HG03139 (cell line): ENCODE measurements around the gene ERC2.

Experiments used
- ATAC-seq: cut with Tn5 transposase; IDR thresholded peaks from one replicate; pipeline ENCODE4 v1.9.1; 2021; ENCODE audit not compliant: unreplicated experiment

The ERC2 gene

DNA sequence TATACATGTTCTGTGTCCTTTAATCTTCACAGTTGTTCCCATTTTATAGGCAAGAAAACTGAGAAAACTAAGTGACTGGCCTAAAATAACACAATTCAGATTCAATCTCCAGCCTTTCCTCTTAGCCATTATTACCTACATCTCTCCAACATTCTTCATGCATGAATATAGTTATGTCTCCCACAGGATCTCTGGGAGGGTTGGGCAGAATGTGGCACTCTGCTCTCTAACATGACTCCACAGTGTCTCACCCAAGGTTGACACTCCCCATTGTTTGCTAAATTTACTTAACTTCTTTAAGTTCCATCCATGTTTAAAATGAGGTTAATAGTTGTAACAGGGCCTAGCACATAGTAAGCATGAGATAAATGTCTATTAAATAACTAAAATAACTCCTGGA lies 276.3 kb downstream of the ERC2 start:
- ATAC-seq = no peak

DNA sequence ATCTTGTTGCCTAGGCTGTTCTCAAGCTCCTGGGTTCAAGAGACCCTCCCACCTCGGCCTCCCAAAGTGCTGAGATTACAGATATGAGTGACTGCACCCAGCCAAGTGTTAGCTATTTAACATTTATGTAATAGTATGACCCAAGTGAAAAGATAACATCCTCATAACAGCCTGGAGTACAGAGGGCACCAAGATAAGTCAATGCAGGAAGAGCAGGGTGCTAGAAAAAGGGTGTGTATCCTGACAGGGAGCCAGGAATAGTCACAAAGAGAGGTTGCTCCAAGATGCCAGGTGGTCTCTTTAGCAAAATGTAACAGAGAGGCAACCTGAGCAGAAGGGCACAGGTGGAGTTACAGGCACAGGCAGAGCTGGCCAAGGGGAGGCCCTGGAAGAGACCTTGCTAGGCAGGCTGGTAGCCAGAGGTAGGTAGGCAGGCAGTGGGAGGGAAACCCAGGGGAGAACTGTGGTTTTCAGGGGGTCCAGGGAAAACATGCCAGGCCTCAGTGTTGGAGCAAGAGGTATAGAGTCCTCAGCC lies 277.4 kb downstream of the ERC2 start:
- ATAC-seq = no peak

DNA sequence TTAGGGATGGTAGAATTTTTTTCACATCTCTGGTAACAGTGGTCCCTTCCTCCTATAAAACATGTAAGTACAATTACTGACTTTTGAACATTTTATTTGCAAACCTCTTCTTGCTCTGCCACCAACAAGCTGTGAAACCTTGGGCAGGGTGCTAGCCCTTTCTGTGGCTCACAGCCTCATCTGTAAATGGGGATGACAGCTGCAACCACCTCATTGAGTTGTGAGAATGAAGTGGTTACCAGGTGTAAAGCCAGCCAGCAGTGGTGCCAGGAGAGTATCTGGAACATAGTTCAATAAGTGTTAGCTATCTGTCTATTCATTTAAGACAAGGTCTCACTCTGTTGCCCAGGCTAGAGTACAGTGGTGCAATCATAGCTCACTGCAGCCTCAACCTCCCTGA lies 278.1 kb downstream of the ERC2 start:
- no peak for ATAC-seq

DNA sequence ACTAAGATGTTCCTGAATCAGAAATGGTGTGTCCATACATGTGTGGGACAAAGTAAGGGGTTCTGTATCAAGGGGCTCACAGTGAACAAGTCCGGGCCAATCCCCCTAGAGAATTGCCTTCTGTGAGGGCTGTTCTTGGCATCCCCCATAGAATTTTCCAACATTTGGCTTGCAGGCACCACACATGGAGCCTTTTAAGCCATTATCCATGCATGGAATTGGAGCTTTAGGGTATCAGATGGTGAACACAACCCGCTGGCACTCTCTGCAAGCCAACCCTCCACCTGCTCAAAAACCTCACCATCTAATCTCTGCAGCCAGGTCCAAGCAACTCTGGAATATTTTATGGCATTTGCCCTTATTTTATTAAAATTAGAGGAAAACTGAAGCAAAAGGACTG lies 278.7 kb downstream of the ERC2 start:
- no peak for ATAC-seq

DNA sequence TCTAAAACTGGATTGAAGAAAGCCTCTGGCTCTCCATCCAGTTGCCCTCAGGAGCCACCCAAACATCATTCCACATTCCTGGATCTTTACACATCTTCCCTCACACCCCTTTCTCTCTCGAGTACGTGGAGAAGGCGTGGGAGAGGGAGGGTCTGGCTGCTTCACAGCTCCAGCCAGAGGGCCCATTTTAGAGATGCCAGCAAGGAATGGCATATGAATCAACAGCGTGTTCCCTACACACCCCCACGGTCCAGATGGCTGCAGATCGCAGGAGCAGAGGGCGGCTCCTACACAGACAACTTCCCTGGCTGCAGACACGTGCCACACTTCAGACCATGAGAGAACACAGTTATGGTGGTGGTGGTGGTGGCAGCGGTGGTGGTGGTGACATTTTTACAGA lies 280.1 kb downstream of the ERC2 start:
- no peak for ATAC-seq

DNA sequence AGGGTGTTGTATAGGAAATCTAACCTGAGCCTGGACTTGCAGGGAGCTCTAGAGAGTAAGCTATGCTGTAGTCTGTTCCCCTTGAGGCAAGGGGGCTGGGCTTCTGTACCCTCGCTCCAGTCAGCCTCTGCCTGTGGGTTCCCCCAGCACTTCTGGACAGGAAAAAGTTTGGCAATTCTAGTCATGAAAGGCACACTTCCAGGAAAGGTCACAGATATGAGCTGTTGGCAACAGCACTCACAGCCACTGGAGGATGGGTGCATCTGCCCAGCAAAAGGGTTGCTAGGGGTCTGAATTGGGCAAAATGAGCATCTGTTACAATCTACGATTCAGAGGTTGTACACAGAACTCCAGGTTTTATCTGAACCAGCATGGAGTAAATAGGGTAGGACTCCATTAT lies 281.2 kb downstream of the ERC2 start:
- no peak for ATAC-seq

DNA sequence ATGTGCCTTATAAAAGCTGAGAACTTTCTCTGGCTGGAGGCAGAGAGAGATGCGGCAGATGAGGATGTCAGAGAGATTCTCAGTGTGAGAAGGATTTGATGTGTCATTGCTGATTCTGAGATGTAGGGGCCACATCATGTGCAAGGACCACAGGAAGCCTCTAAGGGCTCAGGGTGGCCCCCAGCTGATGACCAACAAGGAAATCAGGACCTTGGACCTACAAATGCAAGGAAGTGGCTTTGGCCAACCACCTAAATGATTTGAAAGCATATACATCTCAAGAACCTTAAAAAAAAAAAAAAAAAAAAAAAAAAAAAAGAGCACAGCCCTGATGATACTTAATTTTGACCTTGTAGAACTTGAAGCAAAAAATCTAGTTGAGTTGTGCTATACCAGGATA lies 282.4 kb downstream of the ERC2 start:
- no peak for ATAC-seq

DNA sequence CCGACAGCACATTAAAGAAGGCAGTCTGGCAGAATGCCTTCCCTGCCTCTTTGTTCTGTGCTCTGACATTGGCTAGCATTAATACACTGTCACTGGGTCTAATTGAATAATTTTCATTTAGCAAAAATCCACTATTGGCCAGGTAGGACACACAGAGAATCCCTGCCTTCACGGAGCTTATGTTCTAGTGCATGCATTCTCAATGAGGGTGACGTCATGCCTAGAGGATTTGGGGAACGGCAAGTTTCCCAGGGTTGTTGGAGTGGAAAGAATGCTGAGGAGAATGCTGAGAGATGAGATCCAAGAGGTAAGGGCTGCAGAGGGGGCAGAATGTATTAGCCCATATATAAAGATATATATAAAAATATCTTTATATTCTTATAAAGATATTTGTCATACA lies 284.7 kb downstream of the ERC2 start:
- ATAC-seq = no peak

DNA sequence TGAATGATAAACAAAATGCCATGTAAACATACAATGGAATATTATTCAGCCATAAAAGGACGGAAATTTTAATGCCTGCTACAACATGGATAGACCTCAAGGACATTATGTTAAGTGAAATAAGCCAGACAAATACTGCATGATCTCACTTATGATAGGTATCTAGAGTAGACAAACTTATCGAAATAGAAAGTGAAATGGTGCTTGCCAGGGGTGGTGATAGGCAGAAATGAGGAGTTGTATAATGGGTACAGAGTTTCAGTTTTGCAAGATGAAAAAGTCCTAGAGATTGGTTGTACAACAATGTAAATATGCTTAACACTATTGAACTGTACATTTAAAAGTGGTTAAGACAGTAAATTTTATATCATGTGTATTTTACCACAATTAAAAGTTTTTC lies 287.8 kb downstream of the ERC2 start:
- ATAC-seq = no peak

DNA sequence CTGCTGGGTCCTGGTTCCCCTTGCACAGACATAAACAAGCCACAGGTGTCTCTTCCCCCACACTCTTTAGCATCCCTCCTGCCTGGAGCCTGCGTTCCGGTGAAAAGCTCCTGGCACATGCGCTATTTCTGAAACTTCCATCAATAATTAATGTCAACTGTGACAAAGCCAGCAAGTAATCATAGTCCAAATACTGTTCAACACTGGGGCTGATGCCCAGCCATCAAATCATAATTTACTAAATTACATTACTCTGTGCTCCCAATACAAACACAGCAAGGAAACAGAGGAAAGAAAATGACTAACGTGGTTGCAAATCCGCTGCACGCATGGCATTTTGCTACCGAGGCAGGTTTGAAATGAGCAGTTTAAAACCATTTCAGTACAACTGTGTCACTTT lies 294.7 kb downstream of the ERC2 start:
- ATAC-seq = no peak

DNA sequence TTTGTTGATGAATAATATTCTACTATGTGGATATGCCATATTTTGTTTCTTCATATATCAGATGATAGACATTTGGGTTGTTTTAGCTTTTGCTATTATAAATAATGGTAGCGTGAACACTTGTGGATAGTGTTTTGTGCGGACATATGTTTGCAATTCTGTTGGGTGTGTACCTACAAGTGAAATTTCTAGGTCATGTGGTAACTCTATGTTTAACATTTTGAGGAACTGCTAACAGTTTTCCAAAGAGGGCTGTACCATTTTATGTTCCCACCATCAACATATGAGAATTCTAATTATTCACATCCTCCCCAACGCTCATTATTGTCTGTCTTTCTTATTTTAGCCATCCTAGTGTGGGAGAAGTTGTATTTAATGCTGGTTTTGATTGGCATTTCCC lies 303.8 kb downstream of the ERC2 start:
- ATAC-seq = no peak

DNA sequence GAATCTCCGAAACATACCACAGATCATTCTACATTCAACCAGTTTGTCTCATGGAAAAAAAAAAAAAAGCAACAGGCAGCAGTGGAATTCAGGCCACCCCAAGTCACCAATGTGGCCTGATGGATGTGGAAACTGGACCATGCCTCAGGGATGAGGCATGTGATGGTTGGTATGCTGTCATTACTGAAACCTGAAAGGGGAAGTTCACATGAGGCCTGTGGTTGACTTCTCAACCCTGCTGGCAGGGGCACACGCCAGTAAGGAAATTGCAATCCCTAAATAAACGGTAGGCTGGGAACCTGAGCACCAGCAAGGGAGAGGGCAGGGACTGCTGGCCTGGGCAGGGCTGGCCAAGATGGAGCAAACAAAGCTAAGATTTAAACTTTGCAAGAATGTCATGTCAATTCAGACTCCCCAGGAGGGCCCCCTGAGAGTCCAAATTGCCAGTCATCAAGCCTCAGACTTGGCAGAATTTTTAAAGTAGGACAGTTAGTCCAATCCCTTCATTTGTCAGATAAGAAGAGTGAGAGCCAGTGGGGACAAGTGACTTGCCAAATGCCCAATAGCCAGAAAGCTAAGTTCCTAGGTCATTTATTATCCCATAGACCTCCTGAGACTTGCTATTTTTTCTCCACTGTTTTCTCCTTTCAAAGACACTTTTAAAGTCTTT lies 310.4 kb downstream of the ERC2 start:
- ATAC-seq = no peak

DNA sequence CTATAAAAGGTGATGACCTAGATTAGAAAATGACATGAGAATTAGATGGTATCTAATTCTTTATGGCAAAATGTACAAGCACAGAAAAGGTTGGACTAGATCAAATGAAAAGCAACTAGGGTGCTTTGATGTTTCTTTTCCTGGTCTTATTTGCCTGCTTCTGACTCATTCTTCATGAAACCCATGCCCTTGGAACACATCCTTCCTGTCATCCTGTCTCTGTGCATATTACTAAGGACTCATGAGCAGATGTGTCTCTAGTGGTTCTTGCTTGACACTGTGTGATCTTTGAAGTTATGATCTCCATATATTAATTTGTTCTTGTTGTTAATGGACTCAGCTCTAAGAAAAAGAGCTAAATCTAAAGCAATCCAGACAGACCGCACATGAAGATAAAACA lies 314.0 kb downstream of the ERC2 start:
- ATAC-seq = no peak

DNA sequence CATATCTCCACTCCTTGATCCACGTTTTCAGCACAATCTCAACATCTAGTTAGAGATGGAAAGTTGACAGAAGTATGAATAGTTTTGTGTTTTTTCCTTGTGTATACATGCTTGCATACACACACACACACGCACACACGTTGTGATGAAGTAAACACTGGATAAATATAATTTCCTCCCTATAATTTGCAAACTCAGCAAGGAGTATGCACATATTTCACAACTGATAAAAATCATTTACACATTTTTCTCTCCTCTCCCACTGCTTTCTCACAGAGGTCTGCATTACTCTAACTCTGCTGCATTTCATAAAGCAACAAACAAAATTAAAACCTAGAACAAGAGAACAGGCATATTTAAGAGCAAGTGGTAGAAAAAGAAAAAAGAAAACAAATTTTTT lies 320.9 kb downstream of the ERC2 start:
- ATAC-seq = no peak

DNA sequence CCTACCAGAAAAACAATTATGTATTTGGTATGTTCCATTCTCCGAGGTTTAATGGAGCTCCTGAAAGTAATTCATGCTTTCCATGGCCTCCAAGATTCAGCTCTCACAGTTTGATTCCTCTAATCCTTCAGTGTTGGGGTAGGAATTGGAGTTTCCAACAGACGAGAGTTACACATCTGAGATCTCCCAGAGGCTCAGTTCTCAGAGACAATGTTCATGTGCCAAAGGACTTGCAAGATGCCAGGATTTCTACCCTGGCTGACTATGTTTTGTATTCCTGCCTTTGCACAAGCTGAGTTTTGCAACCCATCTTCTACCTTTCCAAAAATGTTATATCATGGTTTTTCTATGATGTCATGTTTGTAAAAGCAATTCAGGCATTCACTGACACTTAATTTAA lies 322.9 kb downstream of the ERC2 start:
- ATAC-seq = no peak

DNA sequence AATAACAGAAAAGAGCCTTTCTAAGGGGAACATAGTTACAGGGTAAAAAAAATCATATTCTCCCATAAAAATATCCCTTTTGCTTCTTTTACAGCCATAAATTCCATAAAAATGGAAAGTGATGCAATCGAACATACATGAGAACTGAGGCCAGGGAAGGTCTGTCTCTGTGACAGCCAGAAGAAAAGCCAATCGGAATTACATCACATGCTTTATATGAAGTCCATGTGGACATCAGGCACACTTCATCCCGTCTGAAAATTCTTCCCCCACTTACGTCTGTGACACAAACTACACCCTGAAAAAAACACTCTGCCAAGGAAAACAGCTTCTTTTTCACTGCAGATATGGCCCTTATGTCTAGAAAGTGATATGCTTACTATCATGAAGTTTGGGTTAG lies 323.5 kb downstream of the ERC2 start:
- ATAC-seq = no peak

DNA sequence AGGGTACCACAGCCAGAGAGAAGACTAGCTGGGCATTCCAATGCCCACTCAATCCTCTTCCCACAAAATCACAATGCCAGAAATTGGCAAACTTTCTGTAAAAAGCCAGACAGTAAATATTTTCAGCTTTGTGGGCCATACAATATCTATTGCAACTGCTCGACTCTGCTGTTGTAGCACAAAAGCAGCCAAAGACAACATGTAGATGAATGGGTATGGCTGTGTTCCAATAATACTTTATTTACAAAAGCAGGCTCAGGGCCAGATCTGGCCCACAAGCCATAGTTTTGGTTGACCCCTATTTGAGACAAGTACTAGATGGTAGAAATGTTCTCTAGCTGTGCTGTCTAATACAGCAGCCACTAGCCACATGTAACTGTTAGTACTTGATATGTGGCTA lies 330.9 kb downstream of the ERC2 start:
- ATAC-seq = no peak

DNA sequence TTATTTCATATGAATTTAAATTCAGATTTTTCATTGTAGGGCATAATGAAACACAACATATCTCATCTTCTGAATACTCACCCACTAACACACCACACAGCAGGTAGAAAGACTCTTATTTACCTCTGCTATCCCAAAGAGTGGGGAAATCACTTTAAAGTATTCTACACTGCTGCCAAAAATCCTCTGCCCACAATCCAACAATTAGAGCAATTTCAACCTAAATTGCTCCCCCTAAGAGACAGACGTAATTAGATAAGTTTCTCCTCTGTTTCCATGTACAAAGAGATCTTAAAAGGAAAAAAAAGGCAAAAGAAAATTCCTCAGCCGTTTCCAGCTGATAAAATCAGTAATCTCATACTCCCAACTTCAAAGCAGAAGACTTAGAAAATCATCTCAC lies 331.8 kb downstream of the ERC2 start:
- ATAC-seq = no peak

DNA sequence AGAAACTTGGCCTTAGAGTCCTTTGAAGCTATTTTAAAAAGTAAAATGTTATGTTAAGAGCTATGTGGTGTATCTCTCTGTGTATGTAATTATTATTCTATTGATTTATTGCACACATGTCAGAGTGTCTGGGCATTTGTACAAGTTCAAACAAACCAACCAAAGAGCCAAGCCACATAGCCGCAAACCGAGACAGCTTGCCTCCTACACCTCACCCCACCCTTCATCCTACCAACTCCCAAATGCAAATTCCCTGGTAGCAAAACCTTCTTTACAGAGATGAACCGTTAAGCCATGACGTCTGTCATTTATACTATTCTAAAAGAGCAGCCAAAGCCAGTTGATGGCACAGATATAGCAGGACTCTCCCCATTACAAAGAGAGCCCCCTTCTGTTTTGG lies 332.3 kb downstream of the ERC2 start:
- ATAC-seq = no peak

DNA sequence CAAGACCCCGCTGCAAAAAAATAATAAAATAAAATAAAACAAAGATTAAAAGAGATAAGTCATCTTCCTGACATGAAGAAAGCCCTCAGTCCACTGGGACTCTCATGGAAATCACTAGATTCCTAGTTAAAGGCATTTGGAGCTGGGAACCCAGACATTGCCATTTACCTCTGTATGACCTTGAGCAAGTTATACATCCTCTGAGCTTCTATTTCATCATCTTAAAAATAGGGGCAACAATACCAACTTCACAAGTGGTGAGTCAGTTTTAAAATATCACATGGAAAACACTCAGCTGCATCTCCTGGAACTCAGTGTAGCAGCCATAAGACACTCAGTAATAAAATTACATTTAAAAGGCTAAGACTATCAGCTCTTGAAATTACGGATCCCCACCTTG lies 334.8 kb downstream of the ERC2 start:
- no peak for ATAC-seq

DNA sequence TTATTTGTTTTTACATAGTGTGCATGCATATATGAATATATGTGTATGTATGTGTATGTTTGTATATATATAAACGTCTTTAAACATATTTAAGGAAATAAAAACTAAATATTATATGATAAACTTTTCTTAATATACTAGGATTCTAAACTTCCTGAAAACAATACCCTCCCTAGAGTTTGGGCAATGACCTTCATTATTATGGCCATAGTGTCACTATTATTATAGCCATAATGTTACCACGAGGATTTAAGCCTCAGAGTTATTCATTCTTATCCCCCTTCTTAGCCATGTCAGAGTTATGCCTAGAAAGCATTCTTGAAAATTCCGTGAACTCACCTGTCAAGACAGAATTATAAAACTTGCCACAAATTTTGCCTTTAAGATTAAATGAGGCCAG lies 335.5 kb downstream of the ERC2 start:
- ATAC-seq = no peak

DNA sequence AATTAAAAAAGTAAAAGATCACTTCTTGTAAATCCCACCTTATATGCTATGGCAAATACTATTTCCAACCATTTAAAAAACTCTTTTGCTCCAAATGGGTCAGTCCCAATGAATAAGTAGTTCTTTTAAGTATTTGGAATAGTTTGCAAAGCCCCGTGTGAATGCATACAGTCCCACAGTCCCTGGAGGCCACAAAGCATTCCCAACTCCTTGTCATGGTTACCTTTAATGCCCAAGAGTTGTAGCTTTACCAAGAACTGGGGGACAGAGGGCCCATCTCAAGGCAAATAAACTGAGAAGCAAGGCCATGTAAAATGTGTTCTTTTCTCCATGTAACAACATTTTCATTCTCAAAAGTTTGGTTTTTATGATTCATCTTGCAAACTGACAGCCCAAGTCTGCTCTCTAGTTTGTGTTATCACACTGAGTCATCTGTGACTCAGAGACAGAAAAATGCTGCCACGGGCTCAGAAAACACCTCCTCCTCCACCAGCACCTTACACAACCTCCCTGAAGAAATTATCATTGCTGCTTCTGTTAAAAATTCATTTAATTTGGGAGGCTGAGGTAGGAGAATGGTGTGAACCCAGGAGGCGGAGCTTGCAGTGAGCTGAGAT lies 336.2 kb downstream of the ERC2 start:
- no peak for ATAC-seq

DNA sequence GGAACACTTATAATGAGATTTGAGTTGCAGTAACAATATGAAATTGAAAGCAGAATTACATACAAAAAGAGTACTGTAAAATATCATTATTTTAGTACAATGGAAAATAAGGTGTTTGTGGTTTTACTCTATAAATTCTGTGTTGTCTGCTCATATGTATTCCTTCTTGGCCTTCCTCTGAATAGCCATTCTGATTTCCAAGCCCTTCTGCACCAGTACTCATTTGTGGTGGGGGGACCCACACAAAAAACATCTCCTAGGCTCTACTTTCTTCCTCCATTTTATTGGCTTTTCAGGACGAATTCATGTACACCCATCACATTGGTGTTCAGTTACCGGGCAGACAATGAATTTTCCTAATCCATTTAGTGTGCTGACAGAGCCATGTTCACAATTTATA lies 338.2 kb downstream of the ERC2 start:
- no peak for ATAC-seq
